ENCODE measurements around the gene FASTKD2.

Gene FASTKD2

GRCh38 chr2:206765242-206766056, at the start of gene FASTKD2, which contains the start of gene MDH1B:
TSS of gene FASTKD2 (plus strand) at chr2:206765606. CDS start at chr2:206766694, 1,088 bp downstream.
TSS of gene MDH1B (minus strand) at chr2:206765328. CDS start at chr2:206765271, 57 bp downstream.
- peak within 1 kb of the TSS; percentile 94 for H3K27ac ChIP-seq
- TF ChIP-seq, protein P1, sequence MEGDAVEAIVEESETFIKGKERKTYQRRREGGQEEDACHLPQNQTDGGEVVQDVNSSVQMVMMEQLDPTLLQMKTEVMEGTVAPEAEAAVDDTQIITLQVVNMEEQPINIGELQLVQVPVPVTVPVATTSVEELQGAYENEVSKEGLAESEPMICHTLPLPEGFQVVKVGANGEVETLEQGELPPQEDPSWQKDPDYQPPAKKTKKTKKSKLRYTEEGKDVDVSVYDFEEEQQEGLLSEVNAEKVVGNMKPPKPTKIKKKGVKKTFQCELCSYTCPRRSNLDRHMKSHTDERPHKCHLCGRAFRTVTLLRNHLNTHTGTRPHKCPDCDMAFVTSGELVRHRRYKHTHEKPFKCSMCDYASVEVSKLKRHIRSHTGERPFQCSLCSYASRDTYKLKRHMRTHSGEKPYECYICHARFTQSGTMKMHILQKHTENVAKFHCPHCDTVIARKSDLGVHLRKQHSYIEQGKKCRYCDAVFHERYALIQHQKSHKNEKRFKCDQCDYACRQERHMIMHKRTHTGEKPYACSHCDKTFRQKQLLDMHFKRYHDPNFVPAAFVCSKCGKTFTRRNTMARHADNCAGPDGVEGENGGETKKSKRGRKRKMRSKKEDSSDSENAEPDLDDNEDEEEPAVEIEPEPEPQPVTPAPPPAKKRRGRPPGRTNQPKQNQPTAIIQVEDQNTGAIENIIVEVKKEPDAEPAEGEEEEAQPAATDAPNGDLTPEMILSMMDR (IDR thresholded peaks at IDR 0.05; ENCODE audit: low read depth, low read length): no peak
- no peaks in the 10 kb centered on the region for H3K27me3 ChIP-seq (ENCODE audit: insufficient read depth, low read depth, severe bottlenecking)
- peak; percentile 78 for DNase-seq
- H3K9me3 ChIP-seq (ENCODE audit: severe bottlenecking): no peaks in the 10 kb centered on the region
- H3K4me3 ChIP-seq (ENCODE audit: low read depth, low read length): peak within 1 kb of the TSS; percentile 87
- peaks cover 19% of the 10 kb centered on the region for H3K36me3 ChIP-seq

GRCh38 chr2:206716623-206717022, 48.8 kb upstream of the FASTKD2 start:
- DNase-seq: no peak
- H3K27me3 ChIP-seq (ENCODE audit: insufficient read depth, low read depth, severe bottlenecking): no peaks in the 10 kb centered on the region
- no peaks in the 10 kb centered on the region for H3K36me3 ChIP-seq
- TF ChIP-seq, protein P1 (IDR thresholded peaks at IDR 0.05; ENCODE audit: low read depth, low read length): no peak
- no peak overlapping the region for H3K27ac ChIP-seq
- no peaks in the 10 kb centered on the region for H3K9me3 ChIP-seq (ENCODE audit: severe bottlenecking)
- no peak overlapping the region for H3K4me3 ChIP-seq (ENCODE audit: low read depth, low read length)

DNA sequence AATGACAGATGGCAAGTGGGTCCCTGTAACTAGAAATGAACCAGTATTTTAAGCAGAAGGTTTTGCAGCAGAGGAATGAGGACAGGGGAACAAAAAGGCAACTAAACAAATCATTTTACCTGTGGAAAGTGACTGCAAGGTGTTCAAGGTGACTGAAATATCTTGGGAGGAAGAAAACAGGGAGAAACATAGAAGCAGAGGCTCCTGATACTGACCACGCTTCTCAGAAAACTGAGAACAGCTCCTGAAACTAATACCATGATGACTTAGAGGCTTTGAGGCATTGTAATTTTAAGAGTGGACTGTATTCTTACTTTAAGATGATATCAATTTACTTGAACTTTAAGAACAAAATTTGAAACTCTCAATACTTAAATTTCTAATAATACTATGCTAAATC, 47.1 kb upstream of the FASTKD2 start, which contains the start of gene DYTN:
Gene DYTN, minus strand, starts transcription at position 101 of the 400 bp plus-strand sequence. CDS start 117 bp downstream, outside the sequence.
- H3K36me3 ChIP-seq: no peaks in the 10 kb centered on the region
- H3K27ac ChIP-seq: no peak within 1 kb of the TSS
- DNase-seq: no peak
- TF ChIP-seq, protein P1 (IDR thresholded peaks at IDR 0.05; ENCODE audit: low read depth, low read length): no peak
- no peak within 1 kb of the TSS for H3K4me3 ChIP-seq (ENCODE audit: low read depth, low read length)
- no peaks in the 10 kb centered on the region for H3K9me3 ChIP-seq (ENCODE audit: severe bottlenecking)
- no peaks in the 10 kb centered on the region for H3K27me3 ChIP-seq (ENCODE audit: insufficient read depth, low read depth, severe bottlenecking)

GRCh38 chr2:206721256-206721920, 44.0 kb upstream of the FASTKD2 start:
- no peak for DNase-seq
- Histone ChIP-seq H3K36me3 (no peaks in the 10 kb centered on the region), H3K27ac (no peak overlapping the region), H3K27me3 (ENCODE audit: insufficient read depth, low read depth, severe bottlenecking) (no peaks in the 10 kb centered on the region), H3K9me3 (ENCODE audit: severe bottlenecking) (no peaks in the 10 kb centered on the region), H3K4me3 (ENCODE audit: low read depth, low read length) (no peak overlapping the region)
- TF ChIP-seq, protein P1 (IDR thresholded peaks at IDR 0.05; ENCODE audit: low read depth, low read length): no peak

DNA sequence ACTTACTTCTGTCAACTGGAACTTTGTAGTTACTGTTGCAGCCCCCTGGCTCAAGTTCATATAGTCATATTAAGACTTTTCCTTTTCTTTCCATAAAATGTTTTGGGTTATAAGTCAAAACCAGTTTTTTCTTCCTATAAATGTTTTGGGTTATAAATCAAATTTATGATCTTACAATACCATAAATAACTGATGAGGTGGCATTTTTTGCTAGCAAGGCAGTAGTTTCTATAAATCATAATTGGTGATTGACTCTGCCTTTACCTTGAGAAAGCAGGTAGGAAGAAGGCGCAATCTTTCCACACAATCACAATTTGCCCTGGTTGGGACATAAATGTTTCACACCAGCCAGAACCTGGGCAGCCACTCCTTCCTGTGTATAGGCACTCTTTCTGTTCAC, 42.1 kb upstream of the FASTKD2 start:
- no peak for DNase-seq
- Histone ChIP-seq H3K36me3 (no peaks in the 10 kb centered on the region), H3K27me3 (ENCODE audit: insufficient read depth, low read depth, severe bottlenecking) (no peaks in the 10 kb centered on the region), H3K4me3 (ENCODE audit: low read depth, low read length) (no peak overlapping the region), H3K9me3 (ENCODE audit: severe bottlenecking) (no peaks in the 10 kb centered on the region), H3K27ac (no peak overlapping the region)
- TF ChIP-seq, protein P1 (IDR thresholded peaks at IDR 0.05; ENCODE audit: low read depth, low read length): no peak
